H1 (cell line): Measurements from ENCODE around the gene KIR2DL4.
"Not testable (repeated sequence)": the region's sequence is repeated elsewhere in the genome, so short reads cannot be mapped to it uniquely, and the experiment has no call there.

ENCODE experiments used
- ASH2L ChIP-seq: fragments of 200-600, 300-600 bp; sonication (generic); IDR thresholded peaks from one replicate; pipeline ENCODE4 v1.7.1; 2017; ENCODE audit warnings: low read length
- CHD2 ChIP-seq: IDR thresholded peaks from 2 replicates; pipeline ENCODE4 v1.6.1; 2012; ENCODE audit warnings: low read length, improper control_type of control experiment
- EGR1 ChIP-seq: IDR thresholded peaks from 2 replicates; pipeline ENCODE4 v1.6.1; 2011; ENCODE audit warnings: low read depth, low read length, borderline replicate concordance
- HDAC2 ChIP-seq, 2 experiments: fragments of 300-600 bp in 1 of 2; sonication (generic) in 1 of 2; IDR thresholded peaks; 2 replicates each; pipeline ENCODE4 v1.6.1; 2011 to 2012; ENCODE audit warnings: low read depth in 2 of 2, low read length in 2 of 2, mild to moderate bottlenecking in 2 of 2, moderate library complexity in 2 of 2, borderline replicate concordance in 1 of 2, inconsistent platforms in 1 of 2
- POLR2A ChIP-seq, 2 experiments: IDR thresholded peaks; 1 replicate in 1 of 2; 2 replicates in 1 of 2; pipeline ENCODE4 v1.6.1; 2011; ENCODE audit warnings: low read depth in 2 of 2, low read length in 2 of 2, mild to moderate bottlenecking in 2 of 2; ENCODE audit errors: control extremely low read depth in 1 of 2
- TF ChIP-seq, protein P1 (sequence below), 3 experiments: IDR thresholded peaks; 1 replicate in 2 of 3; 2 replicates in 1 of 3; pipeline versions ENCODE4 v1.5.1 to v1.6.1; 2011; ENCODE audit warnings: low read length in 3 of 3, mild to moderate bottlenecking in 3 of 3, inconsistent platforms in 2 of 3, low read depth in 1 of 3, moderate library complexity in 1 of 3; ENCODE audit not compliant: insufficient read depth in 1 of 3; ENCODE audit errors: control extremely low read depth in 1 of 3

- not testable (repeated sequence) for TF ChIP-seq POLR2A (IDR thresholded peaks at IDR 0.05; ENCODE audit: control extremely low read depth in 1 of 2, low read depth in 2 of 2, low read length in 2 of 2); ASH2L; EGR1; CHD2; HDAC2 (IDR thresholded peaks at IDR 0.05; ENCODE audit: borderline replicate concordance in 1 of 2, low read depth in 2 of 2, low read length in 2 of 2)
- TF ChIP-seq, protein P1, sequence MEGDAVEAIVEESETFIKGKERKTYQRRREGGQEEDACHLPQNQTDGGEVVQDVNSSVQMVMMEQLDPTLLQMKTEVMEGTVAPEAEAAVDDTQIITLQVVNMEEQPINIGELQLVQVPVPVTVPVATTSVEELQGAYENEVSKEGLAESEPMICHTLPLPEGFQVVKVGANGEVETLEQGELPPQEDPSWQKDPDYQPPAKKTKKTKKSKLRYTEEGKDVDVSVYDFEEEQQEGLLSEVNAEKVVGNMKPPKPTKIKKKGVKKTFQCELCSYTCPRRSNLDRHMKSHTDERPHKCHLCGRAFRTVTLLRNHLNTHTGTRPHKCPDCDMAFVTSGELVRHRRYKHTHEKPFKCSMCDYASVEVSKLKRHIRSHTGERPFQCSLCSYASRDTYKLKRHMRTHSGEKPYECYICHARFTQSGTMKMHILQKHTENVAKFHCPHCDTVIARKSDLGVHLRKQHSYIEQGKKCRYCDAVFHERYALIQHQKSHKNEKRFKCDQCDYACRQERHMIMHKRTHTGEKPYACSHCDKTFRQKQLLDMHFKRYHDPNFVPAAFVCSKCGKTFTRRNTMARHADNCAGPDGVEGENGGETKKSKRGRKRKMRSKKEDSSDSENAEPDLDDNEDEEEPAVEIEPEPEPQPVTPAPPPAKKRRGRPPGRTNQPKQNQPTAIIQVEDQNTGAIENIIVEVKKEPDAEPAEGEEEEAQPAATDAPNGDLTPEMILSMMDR (IDR thresholded peaks at IDR 0.05; ENCODE audit: control extremely low read depth in 1 of 3, insufficient read depth in 1 of 3, low read depth in 1 of 3, low read length in 3 of 3): not testable (repeated sequence)
Measured at GRCh38 chr19:54775095-54775815, 28.2 kb upstream of the KIR2DL4 start.
